ENCODE measurements around the gene IFI30. TPM values are rescaled to one million over a fixed set of nuclear protein-coding genes. Genes with fewer than 3 reads are reported as not detected.

Gene IFI30
- total RNA-seq, 1 donor from 2014 or later, result 13.4 TPM

DNA sequence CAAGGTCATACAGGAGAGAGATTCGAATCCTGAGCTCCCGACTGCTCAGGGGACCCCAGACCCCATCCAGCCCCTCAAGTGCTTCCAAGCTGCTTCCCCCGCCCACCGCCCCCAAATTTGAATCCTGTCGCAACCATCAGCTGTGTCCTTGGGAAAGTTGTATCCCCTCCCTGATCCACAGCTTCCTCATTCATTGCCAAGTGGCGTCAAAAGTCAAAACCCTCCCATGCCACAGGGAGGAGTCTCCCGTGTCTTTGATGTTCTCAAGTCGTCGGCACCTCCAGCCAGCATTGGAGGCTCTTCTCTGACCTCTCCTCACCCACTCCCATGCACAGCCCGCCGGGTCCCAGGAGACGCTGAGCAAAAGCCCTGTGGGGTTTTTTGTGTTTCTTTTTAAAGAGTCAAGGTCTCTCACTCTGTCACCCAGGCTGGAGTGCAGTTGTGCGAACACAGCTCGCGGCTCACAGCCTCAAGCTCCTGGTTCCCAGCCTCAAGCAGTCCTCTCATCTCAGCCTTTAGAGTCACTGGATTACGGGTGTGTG, 2.8 kb upstream of the IFI30 start:
- no peak for DNase-seq (ENCODE audit: extremely low read depth, low read depth, low spot score)

DNA sequence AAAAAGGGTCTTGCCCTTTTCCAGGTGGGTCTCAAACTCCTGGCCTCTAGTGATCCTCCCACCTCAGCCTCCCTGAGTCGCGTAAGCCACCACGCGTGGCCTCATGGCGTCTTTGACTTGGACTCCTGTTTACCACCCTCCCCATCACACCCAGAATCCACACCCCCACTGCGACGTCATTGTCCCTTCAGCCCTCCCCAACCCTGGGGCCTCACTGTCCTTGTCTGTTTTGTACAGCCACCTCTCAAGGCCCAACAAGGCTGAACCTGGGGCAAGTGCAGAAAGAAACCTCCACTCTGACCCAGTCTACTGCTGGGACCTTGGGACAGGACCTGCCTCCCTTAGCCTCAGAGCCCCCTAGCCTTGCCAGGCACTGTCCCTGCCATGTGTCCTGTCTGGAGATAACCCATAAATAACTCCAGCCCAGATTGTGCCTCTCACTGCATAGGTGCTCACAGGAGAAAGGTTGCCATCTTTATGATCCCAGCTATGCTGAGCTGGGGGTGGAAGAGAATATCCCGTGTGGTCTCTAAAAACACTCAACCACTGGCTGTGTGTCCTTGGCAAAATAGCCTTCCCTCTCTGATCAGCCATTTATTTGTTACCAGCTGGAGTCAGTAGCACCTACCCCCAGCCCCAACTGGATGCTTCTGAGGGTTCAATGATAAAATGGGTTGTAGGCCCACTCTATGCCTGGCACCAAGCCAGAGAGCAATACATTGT, 1.8 kb upstream of the IFI30 start:
- no peak for DNase-seq (ENCODE audit: extremely low read depth, low read depth, low spot score)

DNA sequence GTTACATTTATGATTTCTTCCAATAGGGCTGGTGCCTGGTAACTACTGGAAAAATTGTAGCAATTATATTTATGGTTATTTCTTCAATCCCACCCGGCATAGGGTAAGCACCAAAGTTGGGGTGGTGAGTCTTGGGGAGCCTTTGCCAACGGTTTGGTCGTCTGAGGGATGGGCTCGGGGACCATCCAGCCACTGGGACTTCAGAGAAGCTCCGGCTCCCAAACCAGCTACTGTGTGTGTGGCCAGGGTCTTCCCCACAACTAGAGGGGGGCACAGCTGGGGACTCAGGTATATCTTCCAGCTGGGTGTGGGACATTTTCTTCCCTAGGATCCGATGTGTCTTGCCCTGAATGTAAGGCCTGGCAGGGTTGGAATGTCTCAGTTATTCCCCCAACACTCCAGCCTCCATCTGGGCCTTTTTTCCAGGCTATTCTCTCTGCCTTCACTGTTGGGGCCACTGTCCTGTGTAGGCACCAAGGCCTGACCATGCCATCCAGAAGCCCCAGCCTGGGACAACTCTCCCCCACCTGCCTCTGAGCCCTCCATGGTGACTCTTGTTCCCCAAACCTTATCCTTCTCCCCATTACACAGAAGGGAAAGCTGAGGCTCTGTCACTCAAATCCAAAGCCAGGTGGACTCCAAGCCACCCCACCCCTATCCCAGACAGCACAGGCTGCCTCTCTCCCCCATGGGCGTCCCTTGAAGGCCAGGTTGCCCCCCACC, 1.1 kb upstream of the IFI30 start:
- no peak for DNase-seq (ENCODE audit: extremely low read depth, low read depth, low spot score)

DNA sequence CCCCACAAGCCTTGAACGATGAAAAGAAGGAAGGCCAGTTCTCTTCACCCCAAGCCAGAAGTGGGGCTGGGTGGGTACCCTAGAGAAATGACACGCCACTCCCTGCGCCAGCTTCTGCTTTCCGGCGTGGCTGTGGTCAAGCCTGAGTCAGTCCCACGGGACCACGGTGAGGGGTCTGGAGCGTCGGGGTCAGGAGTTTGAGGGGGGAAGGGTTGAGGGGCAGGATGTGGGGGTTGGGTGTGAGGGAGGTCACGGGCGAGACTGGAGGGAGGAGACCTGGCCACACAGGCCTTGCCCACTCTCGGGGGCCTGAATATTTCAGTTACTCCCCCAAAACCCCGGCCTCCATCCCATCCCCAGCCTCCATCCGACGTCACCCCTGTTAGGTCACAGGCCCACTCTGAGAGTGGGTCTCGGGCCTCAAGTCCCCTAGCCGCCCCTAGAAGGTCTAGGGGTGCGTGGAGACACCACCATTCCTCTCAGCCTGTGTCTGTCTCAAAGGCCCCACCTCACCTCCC, 500 bp upstream of the IFI30 start:
- no peak for DNase-seq (ENCODE audit: extremely low read depth, low read depth, low spot score)

DNA sequence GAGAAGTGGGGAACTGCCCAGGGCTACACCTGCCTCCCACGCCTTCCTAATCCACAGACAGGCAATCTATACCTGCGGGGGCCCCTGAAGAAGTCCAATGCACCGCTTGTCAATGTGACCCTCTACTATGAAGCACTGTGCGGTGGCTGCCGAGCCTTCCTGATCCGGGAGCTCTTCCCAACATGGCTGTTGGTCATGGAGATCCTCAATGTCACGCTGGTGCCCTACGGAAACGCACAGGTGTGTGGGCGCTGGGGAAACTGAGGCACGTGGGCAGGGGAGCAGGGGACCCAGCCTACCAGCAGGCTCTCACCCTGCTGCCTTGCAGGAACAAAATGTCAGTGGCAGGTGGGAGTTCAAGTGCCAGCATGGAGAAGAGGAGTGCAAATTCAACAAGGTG, 1.4 kb downstream of the IFI30 start:
- no peak for DNase-seq (ENCODE audit: extremely low read depth, low read depth, low spot score)

DNA sequence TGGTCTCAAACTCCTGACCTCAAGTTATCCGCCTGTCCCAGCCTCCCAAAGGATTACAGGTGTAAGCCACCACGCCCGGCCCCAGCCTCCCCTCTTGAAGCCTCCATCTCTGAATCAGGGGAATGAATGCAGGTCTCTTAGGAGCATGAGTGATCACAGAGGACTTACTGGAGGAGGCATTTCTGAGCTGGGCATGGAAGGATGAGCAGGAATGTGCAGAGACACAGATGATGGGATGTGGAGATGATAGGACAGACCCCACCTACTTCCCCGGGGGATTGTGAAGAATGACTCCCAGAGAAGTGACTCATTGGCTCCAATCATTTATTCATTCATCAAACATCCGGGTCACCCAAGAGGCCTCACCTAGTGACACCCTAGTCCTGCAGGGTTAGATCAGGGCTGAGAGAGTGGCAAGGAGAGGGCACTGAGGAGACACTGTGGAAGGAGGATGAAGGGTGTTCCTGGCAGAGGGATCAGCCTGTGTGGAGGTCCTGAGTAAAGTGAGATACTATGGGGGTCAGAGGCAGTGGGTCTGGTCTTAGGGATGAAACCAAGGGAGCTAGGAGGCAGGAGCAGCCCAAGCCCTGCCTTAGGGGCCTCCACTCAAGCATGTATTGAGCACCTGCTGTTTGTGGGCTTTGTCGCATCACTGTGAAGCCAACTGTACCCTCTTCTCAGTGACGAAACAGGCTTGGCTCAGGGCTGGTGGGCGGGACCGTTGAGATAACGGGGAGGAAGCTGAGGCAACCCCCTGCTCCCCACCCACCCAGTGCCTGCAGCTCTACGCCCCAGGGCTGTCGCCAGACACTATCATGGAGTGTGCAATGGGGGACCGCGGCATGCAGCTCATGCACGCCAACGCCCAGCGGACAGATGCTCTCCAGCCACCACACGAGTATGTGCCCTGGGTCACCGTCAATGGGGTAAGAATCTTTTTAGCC, 3.0 kb downstream of the IFI30 start:
- DNase-seq (ENCODE audit: extremely low read depth, low read depth, low spot score), result no peak

DNA sequence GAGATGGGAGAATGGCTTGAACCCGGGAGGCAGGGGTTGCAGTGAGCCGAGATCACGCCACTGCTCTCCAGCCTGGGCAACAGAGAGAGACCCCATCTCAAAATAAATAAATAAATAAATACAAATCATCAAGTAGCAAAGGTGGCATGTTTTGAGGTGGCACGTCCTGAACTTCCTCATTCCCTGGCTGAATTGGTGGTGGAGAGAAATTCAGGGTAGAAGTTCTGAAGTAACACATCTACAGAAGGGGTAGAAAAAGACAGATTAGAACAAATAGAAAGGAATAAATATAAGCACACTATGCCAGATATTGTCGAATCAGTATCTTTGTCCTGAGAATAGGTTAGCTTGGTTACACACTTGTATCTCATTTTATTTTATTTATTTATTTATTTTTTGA, 6.3 kb downstream of the IFI30 start:
- no peak for DNase-seq (ENCODE audit: extremely low read depth, low read depth, low spot score)

DNA sequence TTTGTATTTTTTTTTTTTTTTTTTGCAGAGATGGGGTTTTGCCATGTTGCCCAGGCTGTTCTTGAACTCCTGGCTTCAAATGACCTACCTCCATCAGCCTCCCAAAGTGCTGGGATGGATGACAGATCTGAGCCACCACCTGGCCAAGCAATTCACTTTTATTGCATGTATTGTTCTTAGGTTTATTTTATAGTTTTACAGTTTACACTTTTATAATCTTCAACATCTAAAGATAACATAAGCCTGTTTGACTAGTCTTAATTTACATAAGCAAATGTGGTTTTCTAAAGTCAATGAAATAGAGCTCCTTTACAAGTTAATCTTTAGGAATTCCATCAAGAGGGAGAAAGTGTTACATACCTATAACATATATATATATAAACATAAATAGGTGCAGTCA, 9.9 kb downstream of the IFI30 start:
- DNase-seq (ENCODE audit: extremely low read depth, low read depth, low spot score), result no peak

DNA sequence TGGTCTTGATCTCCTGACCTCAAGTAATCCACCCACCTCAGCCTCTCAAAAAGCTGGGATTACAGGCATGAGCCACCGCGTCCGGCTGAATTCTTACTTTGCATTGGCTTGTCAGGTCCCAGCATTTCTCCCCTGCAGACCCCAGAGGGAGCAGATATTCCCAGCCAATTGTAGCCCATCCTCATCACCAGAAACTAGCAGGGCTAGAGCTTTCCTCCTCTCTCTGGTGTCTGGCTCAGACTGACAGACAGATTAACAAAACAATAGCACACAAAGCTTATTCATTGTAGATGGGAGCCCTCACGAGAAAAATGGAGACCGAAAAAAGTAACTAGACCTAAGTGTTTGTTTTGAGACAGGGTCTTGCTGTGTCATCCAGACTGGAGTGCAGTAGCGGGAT, 11.9 kb downstream of the IFI30 start:
- no peak for DNase-seq (ENCODE audit: extremely low read depth, low read depth, low spot score)

DNA sequence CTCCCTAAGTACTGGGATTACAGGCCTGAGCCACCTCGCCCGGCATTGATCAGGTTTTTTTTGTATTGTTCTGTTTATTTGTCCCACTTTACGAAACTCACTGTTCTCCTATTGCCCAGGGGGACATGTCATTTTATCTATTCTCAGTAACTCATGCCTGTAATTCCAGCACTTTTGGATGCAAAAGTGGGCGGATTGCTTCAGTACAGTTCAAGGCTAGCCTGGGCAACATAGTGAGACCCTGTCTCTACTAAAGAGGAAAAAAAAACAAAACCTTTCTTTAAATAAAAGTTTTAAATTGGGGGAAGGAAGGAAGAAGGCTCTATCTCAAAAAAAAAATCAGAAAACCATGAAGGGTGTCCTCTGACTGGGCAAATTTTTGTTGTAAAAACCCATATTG, 16.7 kb downstream of the IFI30 start:
- no peak for DNase-seq (ENCODE audit: extremely low read depth, low read depth, low spot score)

DNA sequence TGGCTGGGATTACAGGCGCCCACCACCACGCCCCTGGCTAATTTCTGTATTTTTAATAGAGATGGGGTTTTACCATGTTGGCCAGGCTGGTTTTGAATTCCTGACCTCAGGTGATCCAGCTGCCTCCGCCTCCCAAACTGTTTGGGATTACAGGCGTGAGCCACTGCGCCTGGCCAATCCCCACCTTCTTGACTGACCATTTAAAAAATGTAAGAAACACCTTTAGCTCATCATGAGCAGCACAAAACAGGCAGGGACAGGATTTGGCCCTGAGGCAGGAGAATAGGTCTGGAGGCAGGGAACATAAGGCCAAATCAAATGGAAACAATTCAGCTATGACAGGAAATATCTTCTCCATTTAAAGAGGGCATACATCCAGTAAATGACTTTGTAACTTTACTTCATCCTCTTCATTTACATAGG, 18.0 kb downstream of the IFI30 start:
- no peak for DNase-seq (ENCODE audit: extremely low read depth, low read depth, low spot score)

DNA sequence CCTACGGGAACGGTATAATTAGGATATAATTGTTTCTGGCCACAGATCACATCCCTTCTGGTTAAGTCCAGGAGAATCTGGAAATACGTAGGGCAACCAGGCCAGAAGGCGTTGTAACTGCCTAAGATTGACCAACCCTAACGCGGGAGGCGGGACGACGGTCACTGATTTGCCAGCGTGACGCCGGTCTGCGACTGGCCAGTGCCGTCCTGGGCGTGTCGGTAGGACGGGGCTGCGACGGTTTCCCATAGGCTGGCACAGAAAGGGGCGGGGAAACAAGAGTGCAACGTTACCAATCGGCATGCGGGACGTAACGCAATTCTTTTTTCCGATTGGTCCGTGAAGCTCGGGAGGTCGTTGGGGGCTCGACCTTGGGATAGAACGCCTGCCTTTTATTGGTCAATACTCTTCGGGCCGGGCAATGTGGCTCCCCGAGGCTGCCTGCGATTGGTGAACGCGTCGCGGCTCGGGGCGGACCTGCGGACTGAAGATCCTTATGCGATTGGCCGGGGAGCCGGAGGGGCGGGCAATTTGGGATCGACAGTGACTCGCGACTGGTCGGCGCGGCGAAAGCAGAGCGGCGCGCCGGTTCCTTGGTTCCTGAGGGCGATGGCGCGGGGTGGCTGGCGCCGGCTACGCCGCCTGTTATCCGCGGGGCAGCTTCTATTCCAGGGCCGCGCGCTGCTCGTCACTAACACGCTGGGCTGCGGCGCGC, 19.2 kb downstream of the IFI30 start, which contains the start of gene MPV17L2:
Gene MPV17L2, plus strand, starts transcription at position 546 of the 715 bp plus-strand sequence. Its CDS starts 64 bp downstream, at position 610.
- peak; percentile 99 for DNase-seq (ENCODE audit: extremely low read depth, low read depth, low spot score)

DNA sequence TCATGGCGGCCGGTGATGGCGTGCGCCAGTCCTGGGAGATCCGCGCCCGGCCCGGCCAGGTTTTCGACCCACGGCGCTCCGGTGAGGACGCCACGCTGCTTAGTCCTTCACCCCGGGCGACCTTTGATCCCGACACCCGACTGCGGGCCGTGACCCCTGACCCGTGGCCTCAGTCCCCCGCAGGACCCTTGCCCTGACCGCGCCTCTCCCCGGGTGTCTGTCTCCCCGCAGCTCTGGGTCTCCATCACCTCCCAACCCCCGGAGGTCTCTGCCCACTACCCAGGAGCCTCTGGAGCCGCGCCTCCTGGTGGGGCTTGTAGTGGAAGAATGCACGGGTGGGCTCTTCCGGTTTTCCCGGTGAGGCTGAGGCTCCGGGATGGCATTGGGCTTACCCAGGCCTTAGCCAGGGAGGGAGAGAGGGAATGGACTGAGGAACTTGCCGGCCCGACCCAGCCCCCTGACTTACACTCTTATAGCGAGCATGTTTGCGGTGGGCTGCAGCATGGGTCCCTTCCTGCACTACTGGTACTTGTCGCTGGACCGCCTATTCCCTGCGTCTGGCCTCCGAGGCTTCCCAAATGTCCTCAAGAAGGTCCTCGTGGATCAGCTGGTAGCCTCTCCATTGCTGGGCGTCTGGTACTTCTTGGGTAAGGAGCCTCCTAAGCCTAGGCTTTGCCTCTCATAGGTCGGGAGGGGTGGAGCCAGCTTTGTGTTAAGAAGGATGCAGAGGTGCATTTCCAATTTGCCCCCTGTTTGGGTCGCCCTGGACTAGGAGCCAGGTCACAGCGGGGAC, 20.0 kb downstream of the IFI30 start:
- no peak for DNase-seq (ENCODE audit: extremely low read depth, low read depth, low spot score)

DNA sequence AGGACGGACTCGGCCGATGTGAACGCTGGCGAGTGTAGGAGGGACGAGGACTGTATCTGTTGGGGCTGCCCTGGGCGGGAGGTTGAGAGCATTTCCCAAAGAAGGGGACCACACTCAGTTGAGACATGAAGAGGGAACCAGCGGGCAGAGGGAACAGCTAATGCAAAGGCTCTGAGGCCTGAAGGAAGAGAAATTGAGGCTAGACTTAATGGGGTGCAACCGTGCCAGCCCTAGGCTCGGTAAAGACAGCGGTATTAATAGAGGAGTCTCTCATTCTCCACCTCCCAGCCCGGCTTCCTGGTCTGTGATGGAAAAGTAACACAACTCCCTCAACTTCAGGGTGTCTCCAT, 20.5 kb downstream of the IFI30 start:
- DNase-seq (ENCODE audit: extremely low read depth, low read depth, low spot score), result no peak

DNA sequence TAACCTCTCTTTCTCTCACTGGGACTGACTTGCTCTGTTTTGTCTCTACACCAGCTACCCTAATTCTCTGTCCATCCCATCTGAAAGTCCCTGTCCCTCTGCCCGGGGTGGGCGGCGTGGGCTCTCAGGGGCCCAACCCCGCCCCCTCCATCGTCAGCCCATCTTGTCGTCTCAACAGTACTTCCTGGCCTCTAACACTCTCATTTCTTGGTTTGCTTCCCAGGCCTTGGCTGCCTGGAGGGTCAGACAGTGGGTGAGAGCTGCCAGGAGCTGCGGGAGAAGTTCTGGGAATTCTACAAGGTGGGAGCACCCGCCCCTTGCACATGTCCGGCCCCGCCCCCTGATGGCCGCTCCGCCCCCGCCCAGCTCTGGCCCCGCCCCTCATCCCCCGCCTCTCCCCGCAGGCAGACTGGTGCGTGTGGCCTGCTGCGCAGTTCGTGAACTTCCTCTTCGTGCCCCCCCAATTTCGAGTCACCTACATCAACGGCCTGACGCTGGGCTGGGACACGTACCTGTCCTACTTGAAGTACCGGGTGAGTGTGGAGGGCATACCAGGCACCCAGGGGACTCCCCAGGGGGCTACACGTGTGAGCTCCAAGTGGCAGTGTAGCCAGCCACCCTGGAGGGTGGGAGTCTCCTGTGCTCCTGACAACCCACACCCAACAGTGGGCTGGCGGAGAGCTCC, 21.1 kb downstream of the IFI30 start:
- no peak for DNase-seq (ENCODE audit: extremely low read depth, low read depth, low spot score)

DNA sequence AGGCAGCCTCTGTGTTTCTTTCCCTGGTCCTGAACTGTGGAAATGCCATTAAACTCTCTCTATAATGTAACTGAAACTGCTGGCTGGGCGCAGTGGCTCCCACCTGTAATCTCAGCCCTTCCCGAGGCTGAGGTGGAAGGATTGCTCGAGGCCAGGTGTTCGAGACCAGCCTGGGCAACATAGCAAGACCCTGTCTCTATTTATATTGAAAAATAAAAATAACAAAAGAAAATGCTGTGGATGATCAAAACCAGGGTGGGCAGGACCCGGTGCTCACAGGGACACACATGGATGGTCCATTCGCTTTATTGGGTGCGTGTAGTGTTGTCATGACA, 22.9 kb downstream of the IFI30 start:
- DNase-seq (ENCODE audit: extremely low read depth, low read depth, low spot score), result no peak

DNA sequence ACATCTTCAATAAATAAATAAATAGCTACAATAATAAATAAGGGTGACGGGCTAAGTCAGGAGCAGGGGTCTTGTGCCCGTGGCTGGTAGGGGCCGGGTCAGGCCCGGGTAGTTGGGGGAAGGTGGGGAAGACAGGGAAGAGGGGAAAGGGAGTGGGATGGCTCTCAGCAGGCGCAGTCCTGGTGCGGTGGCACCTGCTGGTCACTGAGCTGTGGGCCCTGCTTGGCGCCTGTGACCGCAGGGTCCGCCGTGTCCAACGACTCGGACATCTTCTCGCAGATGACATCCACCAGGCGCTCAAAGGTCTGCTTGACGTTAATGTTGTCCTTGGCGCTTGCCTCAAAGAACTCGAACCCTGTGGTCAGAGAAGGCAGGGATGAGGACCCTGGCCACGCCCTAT, 23.7 kb downstream of the IFI30 start:
- no peak for DNase-seq (ENCODE audit: extremely low read depth, low read depth, low spot score)

DNA sequence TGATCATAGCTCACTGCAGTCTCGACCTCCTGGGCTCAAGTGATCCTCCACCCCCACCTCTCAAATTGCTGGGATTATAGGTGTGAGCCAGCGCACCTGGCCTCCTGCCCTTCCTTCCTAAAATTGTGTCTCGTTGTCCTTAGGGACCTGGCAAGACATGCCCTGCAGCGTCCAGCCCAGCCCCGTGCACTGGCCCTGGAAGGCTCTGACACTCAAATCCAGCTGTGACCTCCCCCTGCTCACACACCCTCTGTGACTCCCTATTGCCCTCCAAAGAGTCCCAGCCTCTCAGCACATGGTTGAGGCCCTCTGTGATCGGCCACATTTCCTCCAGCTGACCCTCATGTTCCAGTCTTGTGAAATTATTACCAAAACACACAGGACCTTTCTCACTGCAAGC, 24.3 kb downstream of the IFI30 start:
- no peak for DNase-seq (ENCODE audit: extremely low read depth, low read depth, low spot score)

DNA sequence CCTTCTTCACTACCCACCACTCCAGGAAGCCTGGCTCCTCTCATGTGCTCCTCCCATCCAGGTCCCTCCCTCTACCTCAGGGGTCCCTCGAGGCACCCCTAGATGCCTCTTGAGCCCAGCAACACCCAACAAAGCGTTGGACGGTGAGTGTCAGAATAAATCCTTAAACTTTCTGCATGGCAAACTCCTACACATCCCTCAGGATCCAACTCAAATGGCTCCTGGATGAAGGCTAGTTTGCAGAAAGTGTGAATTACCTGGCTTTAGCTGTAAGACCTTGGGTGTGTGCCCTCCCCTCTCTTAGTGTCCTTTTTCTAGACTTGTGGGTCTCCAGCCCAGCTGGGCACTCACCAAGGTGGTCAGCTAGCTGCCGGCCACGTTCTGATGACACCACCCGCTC, 24.8 kb downstream of the IFI30 start:
- DNase-seq (ENCODE audit: extremely low read depth, low read depth, low spot score), result no peak
